ENCODE results near the gene MBD6.

MBD6 gene

DNA sequence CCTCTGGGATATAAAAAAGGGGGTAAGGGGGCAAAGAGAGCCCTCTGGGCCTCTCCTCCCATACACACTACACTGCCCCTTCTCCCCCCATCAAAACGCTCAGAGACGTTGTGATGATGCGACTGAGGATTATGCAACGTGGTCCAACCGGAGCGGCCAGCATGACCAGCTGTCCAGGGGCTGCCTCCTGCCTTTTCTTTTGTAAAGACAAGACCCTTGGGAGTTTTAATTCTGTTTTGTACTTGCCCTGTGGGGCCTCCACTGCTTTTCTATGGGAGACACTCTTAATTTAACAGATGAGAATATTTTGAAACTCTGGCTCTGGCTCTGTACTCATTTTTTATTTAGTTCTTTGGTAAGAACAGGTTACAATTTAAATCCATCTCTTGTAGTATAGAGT, 7.2 kb downstream of the MBD6 start:
- no peak for DNase-seq (ENCODE audit: low spot score)

DNA sequence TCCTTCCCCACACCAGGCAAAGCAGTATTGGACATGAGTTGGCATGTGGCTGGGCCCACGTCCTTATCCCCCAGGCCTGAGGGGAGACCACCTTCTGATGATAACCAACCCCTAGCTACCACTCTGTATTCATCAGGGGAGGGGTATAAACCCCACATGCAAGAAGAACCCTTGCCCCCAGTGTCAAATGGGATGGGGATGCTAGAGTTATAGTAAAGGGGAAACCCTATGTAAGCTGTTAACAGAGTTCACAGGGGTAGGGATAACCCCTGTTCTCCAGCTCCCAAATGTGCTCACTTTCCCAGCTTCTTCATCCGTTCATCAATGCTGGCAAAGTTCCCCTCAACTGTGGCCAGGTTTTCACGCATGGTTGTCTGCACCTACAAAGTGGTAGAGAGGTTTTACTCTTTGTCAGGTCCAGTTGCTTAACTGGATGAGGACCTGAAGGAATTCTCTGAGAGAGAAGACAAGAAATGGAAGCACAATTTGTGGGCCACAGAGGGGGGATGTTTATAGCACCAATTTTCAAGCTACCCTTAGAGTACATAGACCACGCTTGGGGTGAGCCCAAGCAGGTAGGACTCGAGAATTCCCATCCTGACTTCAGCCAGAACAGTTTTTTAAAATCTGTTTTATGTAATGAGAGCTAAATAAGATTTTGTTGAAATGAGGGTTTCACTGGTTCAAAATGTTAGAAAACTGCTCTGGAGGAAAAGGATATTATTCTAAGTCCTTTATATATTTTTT, 7.9 kb downstream of the MBD6 start:
- no peak for DNase-seq (ENCODE audit: low spot score)

DNA sequence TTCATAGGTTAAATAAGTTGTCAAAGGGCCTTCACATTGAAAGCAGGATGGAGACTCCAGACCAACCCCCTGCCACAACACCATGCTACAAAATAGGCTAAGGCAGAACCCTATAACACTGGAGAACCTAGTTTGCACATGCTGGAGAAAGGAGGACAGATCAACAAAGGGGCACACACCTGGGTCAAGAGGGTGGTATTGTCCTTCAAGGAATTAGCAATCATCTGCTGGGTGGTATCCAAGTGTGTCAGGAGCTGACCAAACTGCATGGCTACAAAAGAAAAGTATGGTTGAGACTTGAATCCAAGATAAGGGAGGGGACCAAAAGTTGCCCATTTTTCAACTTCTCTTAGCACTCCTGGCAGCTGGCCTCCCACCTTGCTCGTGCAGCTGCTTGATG, 9.2 kb downstream of the MBD6 start:
- DNase-seq (ENCODE audit: low spot score) = no peak

DNA sequence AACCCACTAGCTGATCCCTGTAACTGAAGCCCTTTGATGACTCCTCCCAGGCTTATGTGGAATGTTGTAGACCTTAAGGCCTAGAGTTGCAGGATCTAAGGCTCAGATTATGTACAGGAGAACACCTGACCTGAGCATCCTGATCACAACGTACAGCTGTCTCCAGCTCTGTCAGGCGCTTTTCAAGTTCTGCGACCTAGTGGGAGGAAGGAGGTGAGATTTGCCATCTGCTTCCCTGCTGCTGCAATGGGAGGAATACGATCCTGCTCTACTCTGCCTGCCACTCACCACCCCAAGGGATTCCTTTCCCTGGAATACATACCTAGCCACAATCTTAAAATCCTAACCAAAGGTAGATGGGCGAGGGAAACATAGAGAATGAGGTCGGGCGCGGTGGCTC, 10.5 kb downstream of the MBD6 start:
- DNase-seq (ENCODE audit: low spot score) = no peak

GRCh38 chr12:57534250-57534649, 11.6 kb downstream of the MBD6 start:
- no peak for DNase-seq (ENCODE audit: low spot score)

GRCh38 chr12:57534991-57535543, 12.4 kb downstream of the MBD6 start:
- DNase-seq (ENCODE audit: low spot score) = no peak

GRCh38 chr12:57535764-57536596, 13.4 kb downstream of the MBD6 start:
- DNase-seq (ENCODE audit: low spot score) = no peak

DNA sequence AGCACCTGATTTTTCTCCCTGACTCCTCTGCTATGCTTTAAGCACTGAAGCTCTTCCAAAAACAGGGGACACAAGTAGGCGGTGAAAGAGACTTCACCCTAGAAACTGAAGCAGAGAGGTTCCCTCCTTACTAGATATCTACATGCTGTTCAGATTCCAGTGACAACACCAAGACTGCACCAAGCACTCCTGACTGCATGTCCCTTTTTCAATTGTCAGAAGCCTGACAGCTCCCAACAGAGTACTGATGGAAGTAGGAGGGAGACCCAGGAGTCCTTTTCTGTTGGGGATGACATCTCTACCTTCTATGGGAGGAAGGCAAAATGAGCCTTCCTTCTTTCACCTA, 13.9 kb downstream of the MBD6 start:
- no peak for DNase-seq (ENCODE audit: low spot score)

DNA sequence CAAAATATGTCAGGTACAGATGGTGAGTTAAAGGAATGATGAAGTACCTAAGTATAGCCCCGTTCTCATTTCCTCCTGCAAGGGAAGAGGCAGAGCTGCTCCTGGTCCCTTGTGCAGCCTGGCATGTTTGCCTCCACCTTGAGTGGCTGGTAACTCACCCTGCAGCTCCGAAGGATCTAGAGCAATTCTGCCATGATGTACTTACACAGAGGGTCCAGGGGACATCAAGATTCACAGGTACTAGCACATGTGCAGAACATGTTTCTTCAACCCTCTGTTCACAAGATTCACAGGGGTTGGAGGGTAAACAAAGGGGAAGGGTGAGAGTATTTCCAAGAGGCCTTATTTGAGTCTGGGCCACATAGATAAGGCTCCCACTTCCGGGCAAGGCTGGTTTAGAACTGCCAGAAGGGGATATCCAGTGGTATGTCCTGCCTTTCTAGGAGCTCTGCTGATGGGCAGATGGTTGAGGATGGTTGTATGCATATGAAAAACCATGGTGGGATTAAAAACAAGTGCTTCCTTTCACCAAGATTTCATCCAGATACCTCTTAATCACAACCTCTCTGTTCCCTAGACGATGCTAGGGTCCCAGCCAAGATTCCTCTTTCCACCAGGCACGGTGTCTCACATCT, 16.6 kb downstream of the MBD6 start:
- no peak for DNase-seq (ENCODE audit: low spot score)

GRCh38 chr12:57541001-57541400, 18.4 kb downstream of the MBD6 start:
- DNase-seq (ENCODE audit: low spot score) = no peak

DNA sequence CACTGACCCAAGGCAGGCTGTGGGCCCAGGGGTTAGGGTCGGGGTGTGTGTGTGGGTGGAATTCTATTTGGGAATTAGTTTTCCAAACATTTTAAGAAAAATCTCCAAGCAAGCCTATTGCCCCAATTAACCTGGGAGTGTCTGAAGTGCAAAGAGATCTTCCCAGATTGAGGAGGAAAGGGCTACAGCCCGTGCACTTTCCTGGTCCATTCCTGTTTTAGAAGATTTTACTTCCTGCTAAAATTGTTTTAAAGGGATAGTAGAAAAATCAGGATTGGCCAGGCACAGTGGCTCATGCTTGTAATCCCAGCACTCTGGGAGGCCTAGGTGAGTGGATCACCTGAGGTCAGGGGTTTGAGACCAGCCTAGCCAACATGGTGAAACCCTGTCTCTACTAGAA, 19.1 kb downstream of the MBD6 start:
- DNase-seq (ENCODE audit: low spot score) = no peak

DNA sequence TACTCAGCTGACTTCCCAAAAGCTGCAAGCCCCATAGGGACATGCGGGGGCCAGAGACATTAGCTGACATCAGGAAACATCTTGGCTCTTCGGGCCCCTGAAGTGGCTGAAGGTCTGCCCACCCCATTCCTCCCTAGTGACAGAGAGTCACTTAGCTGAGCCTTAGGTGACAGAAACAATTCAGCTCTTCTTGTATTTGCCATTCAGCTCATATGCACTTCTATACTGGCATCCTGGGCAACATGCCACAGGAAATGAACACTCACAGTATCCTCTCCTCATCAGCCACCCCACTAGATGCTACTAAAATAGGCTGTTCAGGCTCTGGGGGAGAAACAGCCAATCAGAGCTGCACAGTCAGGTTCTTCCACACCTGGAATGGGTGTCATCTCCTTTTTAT, 21.0 kb downstream of the MBD6 start:
- no peak for DNase-seq (ENCODE audit: low spot score)

- no peak for DNase-seq (ENCODE audit: low spot score)
Observed at GRCh38 chr12:57545809-57546437, 23.3 kb downstream of the MBD6 start.

GRCh38 chr12:57546438-57547287, 24.0 kb downstream of the MBD6 start, which contains the start of gene DCTN2:
TSS of gene DCTN2 (minus strand) at chr12:57547192. CDS start at chr12:57547063, 129 bp downstream.
- peak; percentile 95 for DNase-seq (ENCODE audit: low spot score)

DNA sequence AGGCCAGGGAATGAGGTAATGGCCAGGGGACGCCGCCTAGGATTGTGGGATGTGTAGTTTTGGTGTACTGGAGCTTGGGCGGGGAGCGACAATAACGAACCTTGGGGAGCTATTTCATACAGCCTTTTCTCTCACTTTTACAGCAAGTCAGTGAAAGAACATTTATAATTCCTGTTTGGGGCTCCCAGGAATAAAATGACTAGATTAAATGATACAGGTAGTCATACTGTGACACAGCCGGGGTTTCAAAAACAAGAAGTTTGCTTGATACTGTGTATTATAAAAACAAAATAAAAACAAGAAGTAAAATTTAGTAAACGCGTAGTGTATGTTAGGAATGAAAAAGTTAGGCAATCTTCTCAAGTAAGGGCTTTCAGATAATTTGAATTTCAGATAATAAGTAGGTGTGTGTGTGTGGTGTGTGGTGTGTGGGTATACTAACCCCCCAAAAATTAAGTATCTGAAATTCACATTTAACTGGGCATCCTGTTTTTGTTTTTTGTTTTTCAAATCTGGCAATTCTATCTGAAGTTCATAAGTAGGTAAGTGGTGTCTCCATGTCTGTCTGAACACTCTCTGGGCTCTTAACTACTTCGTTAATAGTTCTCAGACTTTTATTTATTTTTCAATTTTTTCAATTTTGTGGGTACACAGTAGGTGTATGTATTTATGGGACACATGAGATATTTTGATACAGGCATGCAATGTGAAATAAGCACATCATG, 24.8 kb downstream of the MBD6 start:
- DNase-seq (ENCODE audit: low spot score) = no peak

- DNase-seq (ENCODE audit: low spot score) = no peak
Observed at GRCh38 chr12:57548013-57548315, 25.3 kb downstream of the MBD6 start.

DNA sequence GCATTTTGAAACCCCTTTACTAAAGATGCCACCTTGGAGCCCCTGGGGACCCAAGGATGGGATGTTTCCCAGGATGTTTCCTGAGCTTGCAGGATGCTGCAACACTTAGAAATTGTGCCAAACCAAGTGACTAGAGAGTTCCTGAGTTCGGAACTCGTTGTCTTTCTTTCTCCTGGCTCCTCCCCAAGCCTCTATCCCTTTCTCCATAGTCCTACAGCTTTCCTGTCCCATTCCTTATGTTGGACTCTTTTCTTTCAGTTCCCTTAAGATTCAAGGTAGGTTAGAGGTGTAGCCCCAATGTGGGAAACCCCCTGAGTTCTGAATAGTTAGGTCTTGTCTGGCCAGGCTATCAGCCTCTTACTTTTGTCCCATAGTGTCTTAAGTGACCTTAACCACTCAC, 25.9 kb downstream of the MBD6 start:
- no peak for DNase-seq (ENCODE audit: low spot score)

DNA sequence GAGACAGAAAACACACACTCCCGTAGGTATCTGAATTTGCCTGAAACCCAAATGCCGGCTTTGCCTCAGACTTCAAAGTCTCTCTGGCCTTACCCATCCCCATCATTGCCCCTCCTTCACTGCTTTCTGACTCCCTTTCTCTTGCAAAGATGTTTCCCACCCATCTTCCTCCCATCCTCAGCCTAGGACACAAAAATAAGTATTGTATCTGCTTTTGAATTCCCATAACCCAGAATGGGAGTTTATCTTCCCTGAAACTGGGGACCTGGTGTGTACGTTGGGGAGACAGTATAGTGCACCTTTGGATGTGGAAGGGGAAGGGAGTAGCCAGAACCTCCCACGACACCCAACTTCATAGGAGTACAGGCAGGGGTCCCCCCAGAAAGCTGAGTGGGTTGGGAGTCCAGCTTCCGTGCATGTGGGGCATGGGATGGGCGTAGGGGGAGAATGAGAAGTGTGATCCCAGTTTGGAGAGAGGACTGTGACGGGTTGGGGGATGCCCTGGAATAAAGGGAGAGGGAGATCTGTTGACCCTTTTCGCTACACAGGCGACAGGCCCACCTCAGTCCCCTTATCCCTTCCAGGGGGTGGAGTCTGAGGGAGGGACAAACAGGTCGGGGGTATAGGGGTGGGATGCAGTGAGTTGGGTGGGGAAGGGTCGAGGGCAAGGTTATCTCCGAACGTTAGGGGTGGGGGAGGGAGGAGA, 26.7 kb downstream of the MBD6 start:
- DNase-seq (ENCODE audit: low spot score) = no peak

DNA sequence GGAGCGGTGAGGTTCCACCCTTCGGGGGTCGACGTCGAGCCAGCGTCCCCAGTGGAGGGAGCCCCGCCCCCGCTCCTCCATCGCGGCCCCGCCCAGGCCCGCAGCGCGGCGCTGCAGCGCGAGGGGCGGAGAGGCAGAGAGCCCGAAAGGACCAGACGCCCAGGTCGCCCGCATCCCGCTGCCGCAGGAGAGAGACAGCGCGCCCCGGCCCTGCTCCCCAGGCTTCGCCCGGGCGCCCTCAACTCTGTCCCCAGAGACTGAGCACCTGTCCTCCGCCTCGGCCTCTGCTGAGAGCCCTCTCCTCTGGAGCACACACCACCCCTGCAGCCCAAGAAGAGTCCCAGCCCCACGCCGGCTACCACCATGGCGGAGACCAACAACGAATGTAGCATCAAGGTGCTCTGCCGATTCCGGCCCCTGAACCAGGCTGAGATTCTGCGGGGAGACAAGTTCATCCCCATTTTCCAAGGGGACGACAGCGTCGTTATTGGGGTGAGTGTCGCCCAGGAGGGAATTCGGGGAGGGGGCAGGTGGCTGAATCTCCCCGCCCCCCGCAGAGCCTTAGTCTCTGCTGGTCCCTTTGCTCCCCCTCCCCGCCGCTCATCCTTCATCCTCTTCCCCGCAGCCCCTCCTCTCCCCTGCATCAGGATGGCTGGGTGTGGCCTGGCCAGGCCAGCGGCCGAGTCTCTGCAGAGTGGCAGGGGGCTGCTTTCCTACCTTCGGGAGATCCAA, 27.5 kb downstream of the MBD6 start, which contains the start of gene KIF5A:
KIF5A (plus strand) TSS at position 136 of the 732 bp plus-strand sequence; CDS start at position 364, 228 bp downstream.
- DNase-seq (ENCODE audit: low spot score) = peak; percentile 34
